AG09309 (cell line): ENCODE results near the gene LCN6.
"Not testable (repeated sequence)": the region's sequence is repeated elsewhere in the genome, so short reads cannot be mapped to it uniquely, and the experiment has no call there.

Experiments
- DNase-seq: peaks from one replicate; pipeline ENCODE4 v3.0.0-alpha.2; 2010; ENCODE audit warnings: low read depth
- H3K4me3 ChIP-seq: 2 replicates; pipeline ENCODE4 v1.5.1; 2011; ENCODE audit warnings: mild to moderate bottlenecking, low read depth, low read length, moderate library complexity; ENCODE audit not compliant: control insufficient read depth
- CTCF ChIP-seq: IDR thresholded peaks from 2 replicates; pipeline ENCODE4 v1.5.1; 2011; ENCODE audit warnings: mild to moderate bottlenecking, low read depth, low read length, inconsistent platforms; ENCODE audit not compliant: insufficient read depth, control insufficient read depth; ENCODE audit errors: missing control alignments

LCN6 gene

GRCh38 chr9:136792321-136793085, 44.2 kb upstream of the LCN6 start:
- DNase-seq = no peak
- peak overlapping the region; percentile 99; the same call in 1 of the 2 replicates for H3K4me3 ChIP-seq
- no peak for TF ChIP-seq CTCF

- TF ChIP-seq CTCF = peak; percentile 91
- peak overlapping the region; percentile 99 for H3K4me3 ChIP-seq
- DNase-seq = no peak
Observed at GRCh38 chr9:136791516-136792276, 43.4 kb upstream of the LCN6 start.

GRCh38 chr9:136790640-136791515, 42.6 kb upstream of the LCN6 start, which contains the start of gene TMEM141:
TSS of gene TMEM141 (plus strand) at chr9:136791344. CDS start at chr9:136791371, 27 bp downstream.
- peak within 1 kb of the TSS; percentile 99 for H3K4me3 ChIP-seq
- peak; percentile 95 for DNase-seq

GRCh38 chr9:136789523-136789937, 41.2 kb upstream of the LCN6 start:
- TF ChIP-seq CTCF = no peak
- DNase-seq = no peak
- H3K4me3 ChIP-seq = no peak overlapping the region

More at GRCh38 chr9:136790640-136791515, 42.6 kb upstream of the LCN6 start, which contains the start of gene TMEM141:
- no peak for TF ChIP-seq CTCF

DNA sequence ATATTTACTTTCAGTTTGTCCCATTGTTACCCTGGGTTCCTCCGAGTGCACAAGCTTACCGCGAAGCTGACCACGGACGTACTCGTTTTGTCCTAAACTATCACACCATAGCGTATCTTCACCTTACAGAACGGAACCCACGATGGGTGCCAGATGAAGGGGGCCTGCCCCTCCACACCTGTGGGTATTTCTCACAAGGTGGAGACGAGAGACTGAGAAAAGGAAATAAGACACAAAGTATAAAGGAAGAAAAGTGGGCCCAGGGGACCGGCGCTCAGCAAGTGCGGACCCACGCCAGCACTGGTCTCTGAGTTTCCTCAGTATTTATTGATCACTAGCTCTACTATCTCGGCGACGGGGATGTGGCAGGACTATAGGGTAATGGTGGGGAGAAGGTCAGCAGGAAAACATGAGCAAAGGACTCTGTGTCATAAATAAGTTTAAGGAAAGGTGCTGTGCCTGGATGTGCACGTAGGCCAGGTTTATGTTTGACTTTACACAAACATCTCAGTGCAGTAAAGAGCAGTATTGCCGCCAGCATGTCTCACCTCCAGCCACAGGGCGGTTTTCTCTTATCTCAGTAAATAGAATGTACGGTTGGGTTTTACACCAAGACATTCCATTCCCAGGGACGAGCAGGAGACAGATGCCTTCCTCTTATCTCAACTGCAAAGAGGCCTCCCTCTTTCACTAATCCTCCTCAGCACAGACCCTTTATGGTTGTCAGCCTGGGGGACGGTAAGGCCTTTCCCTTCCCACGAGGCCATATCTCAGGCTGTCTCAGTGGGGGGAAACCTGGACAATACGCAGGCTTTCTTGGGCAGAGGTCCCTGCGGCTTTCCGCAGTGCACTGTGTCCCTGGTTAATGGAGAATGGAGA, 40.6 kb upstream of the LCN6 start:
- H3K4me3 ChIP-seq, DNase-seq: not testable (repeated sequence)

GRCh38 chr9:136787690-136788400, 39.5 kb upstream of the LCN6 start:
- DNase-seq = no peak
- H3K4me3 ChIP-seq = no peak overlapping the region

GRCh38 chr9:136786983-136787382, 38.7 kb upstream of the LCN6 start:
- H3K4me3 ChIP-seq, DNase-seq: not testable (repeated sequence)

More at GRCh38 chr9:136787690-136788400, 39.5 kb upstream of the LCN6 start:
- TF ChIP-seq CTCF = peak; percentile 72
